ENCODE measurements around the gene PLXNA4.

PLXNA4 gene

DNA sequence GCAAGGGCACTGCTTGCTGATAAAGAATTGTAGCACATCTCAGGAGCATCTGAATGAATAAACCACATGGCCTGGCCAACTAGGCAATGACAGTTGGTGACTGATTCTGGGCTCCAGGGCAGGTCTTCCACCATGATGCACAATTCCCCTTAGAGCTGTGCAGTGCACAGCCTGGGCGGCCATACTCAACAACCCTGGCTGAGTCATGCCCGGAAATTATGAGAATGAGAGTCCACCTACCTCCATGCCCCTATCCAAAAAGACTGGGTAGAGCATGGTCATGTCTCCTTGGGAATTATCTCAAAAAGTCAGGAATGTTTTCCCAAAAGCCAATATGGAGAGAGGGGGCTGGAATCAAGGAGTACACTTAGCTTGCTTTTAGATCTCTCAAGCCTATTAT is 425.6 kb downstream of the PLXNA4 start:
- TF ChIP-seq, protein P1, sequence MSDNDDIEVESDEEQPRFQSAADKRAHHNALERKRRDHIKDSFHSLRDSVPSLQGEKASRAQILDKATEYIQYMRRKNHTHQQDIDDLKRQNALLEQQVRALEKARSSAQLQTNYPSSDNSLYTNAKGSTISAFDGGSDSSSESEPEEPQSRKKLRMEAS (IDR thresholded peaks at IDR 0.05; ENCODE audit: low read depth, low read length), result no peak
- TF ChIP-seq MYC (IDR thresholded peaks at IDR 0.05; ENCODE audit: low read depth, low read length) (no peak), POLR2A (IDR thresholded peaks at IDR 0.05; ENCODE audit: extremely low read depth, insufficient read length) (no peak)
- TF ChIP-seq, protein P2, sequence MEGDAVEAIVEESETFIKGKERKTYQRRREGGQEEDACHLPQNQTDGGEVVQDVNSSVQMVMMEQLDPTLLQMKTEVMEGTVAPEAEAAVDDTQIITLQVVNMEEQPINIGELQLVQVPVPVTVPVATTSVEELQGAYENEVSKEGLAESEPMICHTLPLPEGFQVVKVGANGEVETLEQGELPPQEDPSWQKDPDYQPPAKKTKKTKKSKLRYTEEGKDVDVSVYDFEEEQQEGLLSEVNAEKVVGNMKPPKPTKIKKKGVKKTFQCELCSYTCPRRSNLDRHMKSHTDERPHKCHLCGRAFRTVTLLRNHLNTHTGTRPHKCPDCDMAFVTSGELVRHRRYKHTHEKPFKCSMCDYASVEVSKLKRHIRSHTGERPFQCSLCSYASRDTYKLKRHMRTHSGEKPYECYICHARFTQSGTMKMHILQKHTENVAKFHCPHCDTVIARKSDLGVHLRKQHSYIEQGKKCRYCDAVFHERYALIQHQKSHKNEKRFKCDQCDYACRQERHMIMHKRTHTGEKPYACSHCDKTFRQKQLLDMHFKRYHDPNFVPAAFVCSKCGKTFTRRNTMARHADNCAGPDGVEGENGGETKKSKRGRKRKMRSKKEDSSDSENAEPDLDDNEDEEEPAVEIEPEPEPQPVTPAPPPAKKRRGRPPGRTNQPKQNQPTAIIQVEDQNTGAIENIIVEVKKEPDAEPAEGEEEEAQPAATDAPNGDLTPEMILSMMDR (IDR thresholded peaks at IDR 0.05; ENCODE audit: low read depth, low read length), result no peak
- DNase-seq (ENCODE audit: low read depth), result no peak
- H3K4me3 ChIP-seq (ENCODE audit: low read depth, low read length), result no peak overlapping the region

DNA sequence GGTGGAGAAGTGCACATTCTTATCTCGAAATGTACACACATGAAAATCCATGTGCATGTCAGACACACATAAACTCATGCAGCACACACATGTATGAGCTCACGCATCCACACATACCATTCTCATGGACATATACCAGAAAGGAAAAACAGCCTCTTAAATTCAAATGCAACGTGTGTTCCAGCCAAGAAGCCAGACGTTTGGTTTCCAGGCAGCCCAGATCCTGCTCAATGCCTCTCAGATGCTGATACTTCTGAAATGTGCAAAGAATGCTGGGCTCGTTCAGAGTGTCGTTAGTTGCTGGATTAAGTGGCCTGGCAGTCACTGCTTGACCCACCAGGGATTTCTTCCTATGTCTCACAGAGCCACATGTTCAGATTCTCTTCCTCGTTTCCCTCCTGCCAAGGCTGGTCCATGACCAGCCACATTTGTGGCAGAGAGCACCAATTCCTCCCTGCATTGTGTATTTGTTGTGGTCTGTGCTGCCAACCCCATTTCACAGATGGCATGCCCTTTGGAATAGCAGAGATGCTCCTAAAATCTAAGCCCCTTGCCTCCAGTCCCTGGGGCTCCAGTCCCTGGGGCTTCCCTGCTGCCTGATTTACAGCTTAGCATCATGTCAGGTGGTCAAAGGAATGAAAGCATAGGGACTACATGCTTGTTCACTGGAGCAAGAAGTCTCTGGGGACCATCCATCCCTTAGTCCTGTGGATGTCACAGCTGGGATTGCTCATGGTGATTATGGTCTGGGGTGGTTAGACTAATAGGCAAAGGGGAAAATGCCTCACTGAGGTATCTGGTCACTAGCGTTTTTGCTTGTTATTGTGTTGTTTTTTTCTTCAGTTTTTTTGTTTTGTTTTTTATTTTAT is 426.6 kb downstream of the PLXNA4 start:
- H3K4me3 ChIP-seq (ENCODE audit: low read depth, low read length), result no peak overlapping the region
- DNase-seq (ENCODE audit: low read depth), result no peak
- TF ChIP-seq MYC (IDR thresholded peaks at IDR 0.05; ENCODE audit: low read depth, low read length) (no peak), POLR2A (IDR thresholded peaks at IDR 0.05; ENCODE audit: extremely low read depth, insufficient read length) (no peak)
- TF ChIP-seq, protein P1 (IDR thresholded peaks at IDR 0.05; ENCODE audit: low read depth, low read length), result no peak
- TF ChIP-seq, protein P2 (IDR thresholded peaks at IDR 0.05; ENCODE audit: low read depth, low read length), result no peak

DNA sequence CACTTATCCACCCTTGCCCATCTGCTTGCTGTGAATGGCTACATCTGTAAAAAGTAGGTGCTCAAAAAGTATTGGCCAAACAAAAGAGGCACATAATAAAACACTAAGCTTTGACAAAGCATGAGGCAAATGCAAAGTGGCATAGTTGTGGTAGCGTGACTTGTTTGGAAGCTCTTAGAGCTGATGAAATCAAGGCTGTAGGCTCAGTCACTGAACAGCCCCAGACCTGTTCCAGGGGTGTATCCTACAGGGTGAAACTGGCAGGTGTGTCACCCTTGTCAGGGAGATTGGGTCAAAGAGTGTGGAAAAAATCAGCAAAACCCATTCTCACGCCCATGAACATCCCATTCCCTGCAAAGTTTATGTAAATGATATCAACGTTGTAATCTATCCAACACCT is 427.4 kb downstream of the PLXNA4 start:
- no peak for DNase-seq (ENCODE audit: low read depth)
- TF ChIP-seq, protein P2 (IDR thresholded peaks at IDR 0.05; ENCODE audit: low read depth, low read length), result no peak
- no peak for TF ChIP-seq MYC (IDR thresholded peaks at IDR 0.05; ENCODE audit: low read depth, low read length)
- TF ChIP-seq, protein P1 (IDR thresholded peaks at IDR 0.05; ENCODE audit: low read depth, low read length), result no peak
- no peak for TF ChIP-seq POLR2A (IDR thresholded peaks at IDR 0.05; ENCODE audit: extremely low read depth, insufficient read length)

DNA sequence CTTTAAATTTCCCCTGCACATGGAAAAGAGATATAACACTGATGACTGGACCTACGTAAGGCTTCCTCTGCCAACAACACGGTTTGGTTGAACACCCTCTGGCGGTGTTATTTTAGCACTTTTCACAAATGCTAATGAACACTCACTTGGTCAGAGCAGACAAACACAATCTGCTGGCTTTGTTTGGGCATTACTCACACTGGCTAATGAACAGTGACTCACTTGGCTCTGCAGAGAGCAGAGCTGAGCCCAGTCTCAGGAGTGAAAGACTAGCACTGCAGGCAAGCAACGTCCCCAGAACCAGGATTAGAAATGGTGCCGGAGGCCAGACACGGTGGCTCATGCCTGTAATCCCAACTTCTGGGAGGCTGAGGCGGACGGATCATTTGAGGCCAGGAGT is 430.8 kb downstream of the PLXNA4 start:
- no peak overlapping the region for H3K4me3 ChIP-seq (ENCODE audit: low read depth, low read length)
- no peak for DNase-seq (ENCODE audit: low read depth)
- TF ChIP-seq POLR2A (IDR thresholded peaks at IDR 0.05; ENCODE audit: extremely low read depth, insufficient read length), result no peak
- TF ChIP-seq MYC (IDR thresholded peaks at IDR 0.05; ENCODE audit: low read depth, low read length), result no peak
- TF ChIP-seq, protein P1 (IDR thresholded peaks at IDR 0.05; ENCODE audit: low read depth, low read length), result no peak
- TF ChIP-seq, protein P2 (IDR thresholded peaks at IDR 0.05; ENCODE audit: low read depth, low read length), result no peak

More for the DNA sequence above, 427.4 kb downstream of the PLXNA4 start:
- no peak overlapping the region for H3K4me3 ChIP-seq (ENCODE audit: low read depth, low read length)

DNA sequence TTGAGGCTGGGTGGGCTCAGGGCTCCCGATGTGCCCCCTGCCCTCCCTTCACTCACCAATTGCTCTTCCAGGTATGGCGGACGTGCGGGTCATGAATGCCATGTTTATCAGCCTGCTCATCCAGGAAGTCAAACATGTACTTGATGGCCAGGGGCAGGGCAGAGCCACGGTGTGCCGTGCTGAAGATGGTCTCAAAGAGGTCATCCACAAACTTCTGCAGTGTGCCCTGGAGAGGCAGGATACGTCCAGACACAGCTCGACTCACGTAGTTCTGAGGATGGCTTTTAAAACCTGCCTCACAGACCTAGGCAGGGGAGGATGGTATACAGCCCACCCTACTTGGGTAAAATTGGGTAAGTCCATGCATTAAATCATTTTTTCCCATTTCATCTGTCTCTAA is 431.2 kb downstream of the PLXNA4 start:
- TF ChIP-seq POLR2A (IDR thresholded peaks at IDR 0.05; ENCODE audit: extremely low read depth, insufficient read length) (no peak), MYC (IDR thresholded peaks at IDR 0.05; ENCODE audit: low read depth, low read length) (no peak)
- TF ChIP-seq, protein P2 (IDR thresholded peaks at IDR 0.05; ENCODE audit: low read depth, low read length), result no peak
- TF ChIP-seq, protein P1 (IDR thresholded peaks at IDR 0.05; ENCODE audit: low read depth, low read length), result no peak
- H3K4me3 ChIP-seq (ENCODE audit: low read depth, low read length), result no peak overlapping the region
- DNase-seq (ENCODE audit: low read depth), result no peak
